Esophagus muscularis mucosa (tissue), 4 donors: ENCODE results near the gene WNT7A. TPM values are rescaled to one million over a fixed set of nuclear protein-coding genes. Genes with fewer than 3 reads are reported as not detected.

Source experiments
- DNase-seq: peaks from one replicate; pipeline ENCODE4 v3.0.0-alpha.2; 2017; ENCODE audit errors: extremely low spot score
- H3K27ac ChIP-seq, 4 donors: fragments of 200-600 bp; sonication (generic); replicated peaks in 1 of 4; 1 replicate in 3 of 4; 2 replicates in 1 of 4; pipeline ENCODE4 v1.5.1; 2016 to 2019; ENCODE audit warnings: mild to moderate bottlenecking in 1 of 4
- H3K27me3 ChIP-seq, 4 donors: fragments of 200-600 bp; sonication (generic); one replicate each; pipeline versions ENCODE4 v1.5.1 to v1.6.0; 2016 to 2019
- H3K36me3 ChIP-seq, 4 donors: fragments of 200-600 bp; sonication (generic); one replicate each; pipeline ENCODE4 v1.5.1; 2016 to 2019
- H3K4me1 ChIP-seq, 4 donors: fragments of 200-600 bp; sonication (generic); one replicate each; pipeline ENCODE4 v1.5.1; 2016 to 2019
- H3K4me3 ChIP-seq, 4 donors: fragments of 200-600 bp; sonication (generic); 1 replicate in 2 of 4; 2 replicates in 2 of 4; pipeline ENCODE4 v1.5.1; 2016 to 2019; ENCODE audit warnings: mild to moderate bottlenecking in 4 of 4, moderate library complexity in 1 of 4
- H3K9me3 ChIP-seq, 4 donors: fragments of 200-600 bp; sonication (generic); 1 replicate in 3 of 4; 2 replicates in 1 of 4; pipeline ENCODE4 v1.5.1; 2016 to 2019
- CTCF ChIP-seq, 3 experiments: fragments of 200-600 bp in 2 of 3; fragments of 450-650 bp in 1 of 3; sonication (generic) in 2 of 3; IDR thresholded peaks; one replicate each; pipeline ENCODE4 v1.5.1; 2017 to 2019; ENCODE audit warnings: antibody characterized with exemption in 3 of 3, mild to moderate bottlenecking in 2 of 3, moderate library complexity in 1 of 3
- EP300 ChIP-seq: sonication (generic); formaldehyde crosslinking; IDR thresholded peaks from one replicate; pipeline ENCODE4 v1.6.1; 2017; ENCODE audit warnings: antibody characterized with exemption
- POLR2A ChIP-seq: fragments of 450-650 bp; IDR thresholded peaks from one replicate; pipeline ENCODE4 v1.6.1; 2017; ENCODE audit warnings: antibody characterized with exemption, moderate library complexity, mild to moderate bottlenecking, low read depth
- POLR2AphosphoS5 ChIP-seq, 2 donors: sonication (generic); formaldehyde crosslinking; IDR thresholded peaks; one replicate each; pipeline ENCODE4 v1.6.1; 2017; ENCODE audit warnings: antibody characterized with exemption in 2 of 2
- WGBS: methylation state at CpG from one replicate; pipeline ENCODE4 v1.1.5; 2018; 5-methylcytosine and 5-hydroxymethylcytosine counted together
- intact Hi-C: fragments of 100-400 bp; cut with DNase I; formaldehyde crosslinking; loops from one replicate; pipeline ENCODE4 v1.15.1; 2023
- total RNA-seq, 4 donors: library from RNA; depleted of rRNA; stranded (reverse); fragments of >200 nt; gene quantifications; one replicate each; pipeline versions ENCODE4 v1.1.0 to v1.2.1, GENCODE V29; 2016

Gene WNT7A
- total RNA-seq, 4 donors from 2014 or later = not detected

GRCh38 chr3:13846716-13847570 lies 32.9 kb downstream of the WNT7A start:
- H3K36me3 ChIP-seq = no peaks in the 10 kb centered on the region
- H3K9me3 ChIP-seq = peaks cover 0 to 3% (median 0%) of the 10 kb centered on the region in 4 donors
- intact Hi-C loops = no loop called here
- DNase-seq = no peak
- WGBS = 66% methylated on average over 13 of the region's 16 CpGs
- peaks cover 0 to 63% (median 2%) of the 10 kb centered on the region in 4 donors for H3K27me3 ChIP-seq
- TF ChIP-seq POLR2A (no peak), POLR2AphosphoS5 (IDR thresholded peaks at IDR 0.05) (no peak), CTCF (IDR thresholded peaks at IDR 0.05) (no peak), EP300 (no peak)
- no peak overlapping the region for H3K4me3 ChIP-seq
- H3K27ac ChIP-seq = no peak overlapping the region
- no peaks in the 10 kb centered on the region for H3K4me1 ChIP-seq

- no peak for DNase-seq
- TF ChIP-seq CTCF (IDR thresholded peaks at IDR 0.05) = no peak
- TF ChIP-seq EP300 = no peak
- TF ChIP-seq POLR2AphosphoS5 (IDR thresholded peaks at IDR 0.05) = no peak
- TF ChIP-seq POLR2A = no peak
- Histone ChIP-seq H3K4me1 (no peaks in the 10 kb centered on the region), H3K36me3 (no peaks in the 10 kb centered on the region), H3K4me3 (no peak overlapping the region), H3K9me3 (peaks cover 0 to 3% (median 0%) of the 10 kb centered on the region in 4 donors), H3K27me3 (peaks cover 0 to 67% (median 2%) of the 10 kb centered on the region in 4 donors), H3K27ac (no peak overlapping the region)
- intact Hi-C loops = no loop called here
- whole genome bisulfite sequencing = 83% methylated on average over 2 of the region's 2 CpGs
Measured at GRCh38 chr3:13846238-13846637, 33.6 kb downstream of the WNT7A start.

GRCh38 chr3:13845806-13846205 lies 34.1 kb downstream of the WNT7A start:
- intact Hi-C loops = no loop called here
- peaks cover 0 to 3% (median 0%) of the 10 kb centered on the region in 4 donors for H3K9me3 ChIP-seq
- no peaks in the 10 kb centered on the region for H3K4me1 ChIP-seq
- DNase-seq = no peak
- no peaks in the 10 kb centered on the region for H3K36me3 ChIP-seq
- peaks cover 0 to 67% (median 2%) of the 10 kb centered on the region in 4 donors for H3K27me3 ChIP-seq
- no peak overlapping the region for H3K4me3 ChIP-seq
- no peak overlapping the region for H3K27ac ChIP-seq
- 85% methylated on average over 7 of the region's 7 CpGs for WGBS
- TF ChIP-seq EP300 (no peak), POLR2AphosphoS5 (IDR thresholded peaks at IDR 0.05) (no peak), POLR2A (no peak), CTCF (IDR thresholded peaks at IDR 0.05) (no peak)

- WGBS = 57% methylated on average over 10 of the region's 10 CpGs
- no peak for DNase-seq
Measured at GRCh38 chr3:13844911-13845310, 35.0 kb downstream of the WNT7A start.

More at GRCh38 chr3:13844911-13845310, 35.0 kb downstream of the WNT7A start:
- H3K9me3 ChIP-seq = peaks cover 0 to 3% (median 0%) of the 10 kb centered on the region in 4 donors
- H3K36me3 ChIP-seq = no peaks in the 10 kb centered on the region
- no peak overlapping the region for H3K27ac ChIP-seq
- H3K4me3 ChIP-seq = no peak overlapping the region
- intact Hi-C loops = no loop called here
- H3K27me3 ChIP-seq = peaks cover 0 to 60% (median 0%) of the 10 kb centered on the region in 4 donors
- TF ChIP-seq POLR2AphosphoS5 (IDR thresholded peaks at IDR 0.05) (no peak), EP300 (no peak), CTCF (IDR thresholded peaks at IDR 0.05) (no peak), POLR2A (no peak)
- H3K4me1 ChIP-seq = no peaks in the 10 kb centered on the region
